RCC 7860 (cell line): Measurements from ENCODE around the gene ENTHD1.
"Not testable (repeated sequence)": the region's sequence is repeated elsewhere in the genome, so short reads cannot be mapped to it uniquely, and the experiment has no call there.

ENCODE experiments used
- DNase-seq: peaks from one replicate; pipeline ENCODE4 v3.0.0-alpha.2; 2015; ENCODE audit warnings: low spot score
- FAIRE-seq: peaks from 2 replicates; lab custom pipeline; 2012; peaks lifted over from hg19 to GRCh38; lab: Jason Lieb, UNC

The ENTHD1 gene

DNA sequence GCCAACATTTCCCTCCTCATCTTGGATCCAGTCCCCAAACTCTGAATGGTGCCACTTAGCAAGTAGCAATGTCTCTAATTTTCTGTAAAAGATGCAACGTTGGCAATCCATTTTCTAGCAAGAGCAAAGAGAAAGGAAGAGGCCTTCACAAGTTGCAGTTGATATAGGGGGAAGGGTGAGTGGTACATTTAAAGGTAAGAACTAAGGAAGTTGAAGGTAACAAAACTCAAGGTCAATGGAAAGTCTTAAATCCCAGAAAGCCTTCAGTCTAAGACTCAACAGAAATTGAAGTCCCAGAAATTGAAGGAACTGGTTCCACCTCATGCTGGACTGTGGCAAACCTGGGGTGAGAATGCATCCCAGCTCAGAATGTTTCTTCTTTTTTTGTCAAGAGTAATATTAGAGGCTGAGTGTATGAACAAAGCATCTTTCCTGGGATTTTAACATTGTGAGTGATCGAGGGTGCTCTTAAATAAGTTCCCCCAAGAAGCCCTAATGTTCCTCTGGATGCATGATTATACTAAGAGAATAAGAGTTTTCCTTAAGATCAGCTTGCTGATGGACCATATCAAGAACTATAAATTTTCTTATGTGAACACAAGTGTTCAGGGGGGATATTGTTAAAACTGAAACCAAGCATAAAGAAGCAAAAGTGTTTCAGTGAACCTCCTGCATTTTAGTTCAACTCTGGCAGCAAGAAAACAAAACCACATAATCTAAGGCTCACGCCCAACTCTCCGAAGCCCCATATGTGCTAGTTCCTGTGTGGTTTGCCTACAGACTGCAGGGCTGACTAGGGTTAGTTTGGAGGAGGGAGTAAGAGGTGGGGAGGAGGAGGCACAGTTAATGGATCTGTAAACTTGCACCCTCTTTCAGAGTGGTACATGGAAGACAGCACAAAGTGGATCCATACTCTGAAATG, 7.0 kb upstream of the ENTHD1 start, which contains the start of gene GRAP2:
TSS of gene GRAP2 (plus strand) at position 779 of the 922 bp plus-strand sequence. CDS start 46,023 bp downstream, outside the sequence.
- DNase-seq (no peak), FAIRE-seq (no peak)

GRCh38 chr22:39898997-39899396, 5.4 kb upstream of the ENTHD1 start:
- no peak for DNase-seq
- FAIRE-seq: no peak

- FAIRE-seq (no peak), DNase-seq (no peak)
Measured at GRCh38 chr22:39897841-39898240, 4.3 kb upstream of the ENTHD1 start.

GRCh38 chr22:39896313-39896996, 2.9 kb upstream of the ENTHD1 start:
- FAIRE-seq (no peak), DNase-seq (no peak)

- FAIRE-seq (no peak), DNase-seq (no peak)
Measured at GRCh38 chr22:39895682-39896081, 2.1 kb upstream of the ENTHD1 start.

DNA sequence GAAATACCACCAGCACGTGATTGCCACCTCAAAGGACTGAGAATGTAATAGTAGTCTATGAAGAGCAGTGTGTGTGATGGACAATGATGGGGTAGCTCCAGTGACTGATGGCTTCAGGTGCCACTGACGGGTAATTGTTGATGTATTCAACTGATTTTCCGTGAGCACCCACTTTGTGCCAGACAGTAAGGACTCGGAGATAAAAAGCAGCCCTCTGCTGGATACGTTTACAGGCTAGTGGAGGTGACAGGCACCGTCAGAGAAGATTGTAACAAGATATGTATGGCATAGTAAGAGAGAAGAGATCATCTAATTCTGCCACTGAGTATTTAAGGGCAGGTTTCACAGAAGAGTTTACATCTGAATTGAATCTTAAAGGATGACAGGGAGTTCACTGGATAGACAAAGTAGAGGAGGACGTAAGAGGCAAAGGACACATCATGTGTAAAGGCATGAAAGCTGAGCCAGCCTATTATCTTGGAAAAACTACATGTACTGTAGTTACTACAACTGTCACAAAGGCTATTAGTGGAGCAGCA, 1.1 kb upstream of the ENTHD1 start:
- FAIRE-seq (no peak), DNase-seq (no peak)

DNA sequence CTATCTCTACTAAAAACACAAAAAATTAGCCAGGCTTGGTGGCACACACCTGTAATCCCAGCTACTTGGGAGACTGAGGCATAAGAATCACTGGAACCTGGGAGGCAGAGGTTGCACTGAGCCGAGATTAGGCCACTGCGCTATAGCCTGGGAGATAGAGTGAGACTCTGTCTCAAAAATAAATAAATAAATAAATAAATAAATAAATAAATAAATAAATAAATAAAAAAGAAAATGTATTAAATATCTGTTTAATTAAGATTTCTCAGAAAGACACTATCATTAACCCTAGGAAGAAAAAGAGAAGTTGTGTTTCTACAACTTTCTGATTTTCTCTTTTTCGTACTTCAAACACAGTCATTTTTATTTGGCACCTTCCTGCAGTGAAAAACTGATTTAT, 3.6 kb downstream of the ENTHD1 start:
- FAIRE-seq, DNase-seq: not testable (repeated sequence)

DNA sequence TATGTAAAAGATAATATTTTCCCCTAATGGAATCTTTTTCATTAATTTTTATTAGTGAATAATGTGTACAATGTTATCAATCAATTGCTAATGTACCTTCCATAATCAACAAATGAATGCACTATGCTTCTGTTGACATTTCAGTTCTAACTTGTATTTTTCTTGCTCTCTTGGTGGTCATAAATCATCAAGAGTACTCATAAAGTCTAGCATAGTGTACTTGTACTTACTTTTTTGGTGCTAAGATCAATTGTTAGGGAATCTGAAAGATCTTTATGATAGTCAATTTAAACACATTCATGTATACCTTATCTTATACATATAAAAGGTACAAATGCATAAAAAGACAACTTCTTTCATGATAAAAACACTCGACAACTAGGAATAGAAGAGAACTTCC, 10.5 kb downstream of the ENTHD1 start:
- FAIRE-seq (no peak), DNase-seq (no peak)

DNA sequence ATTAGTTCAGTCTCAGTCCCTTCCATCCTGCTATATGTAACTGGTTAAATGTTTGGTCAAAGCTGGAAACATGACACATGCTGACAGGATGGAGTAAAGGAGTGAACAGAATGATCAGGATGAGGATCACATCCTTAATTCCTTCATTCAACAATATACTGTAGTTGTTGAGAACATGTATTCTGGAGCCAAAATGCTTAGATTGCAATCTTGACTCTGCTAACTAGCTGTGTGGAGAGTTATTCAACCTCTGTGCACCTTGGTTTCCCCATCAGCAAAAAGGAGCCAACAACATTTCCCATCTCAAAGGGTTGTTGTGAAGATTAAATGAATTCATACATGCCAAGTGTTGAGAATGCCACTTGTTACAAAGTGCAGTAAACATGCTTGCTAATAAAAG, 12.8 kb downstream of the ENTHD1 start:
- FAIRE-seq: no peak

GRCh38 chr22:39877079-39877845, 16.3 kb downstream of the ENTHD1 start:
- DNase-seq: no peak
- no peak for FAIRE-seq

More for the DNA sequence above, 12.8 kb downstream of the ENTHD1 start:
- no peak for DNase-seq

DNA sequence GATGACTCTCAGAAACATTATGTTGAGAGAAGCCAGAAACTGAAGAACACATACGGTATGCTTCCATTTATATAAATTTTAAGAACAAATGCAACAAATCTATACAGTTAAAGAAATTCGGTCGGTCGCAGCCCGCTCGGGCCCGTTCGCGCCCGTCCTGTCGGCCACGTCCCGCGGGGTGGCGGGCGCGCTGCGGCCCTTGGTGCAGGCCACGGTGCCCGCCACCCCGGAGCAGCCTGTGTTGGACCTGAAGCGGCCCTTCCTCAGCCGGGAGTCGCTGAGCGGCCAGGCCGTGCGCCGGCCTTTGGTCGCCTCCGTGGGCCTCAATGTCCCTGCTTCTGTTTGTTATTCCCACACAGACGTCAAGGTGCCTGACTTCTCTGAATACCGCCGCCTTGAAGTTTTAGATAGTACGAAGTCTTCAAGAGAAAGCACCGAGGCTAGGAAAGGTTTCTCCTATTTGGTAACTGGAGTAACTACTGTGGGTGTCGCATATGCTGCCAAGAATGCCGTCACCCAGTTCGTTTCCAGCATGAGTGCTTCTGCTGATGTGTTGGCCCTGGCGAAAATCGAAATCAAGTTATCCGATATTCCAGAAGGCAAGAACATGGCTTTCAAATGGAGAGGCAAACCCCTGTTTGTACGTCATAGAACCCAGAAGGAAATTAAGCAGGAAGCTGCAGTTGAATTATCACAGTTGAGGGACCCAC, 18.2 kb downstream of the ENTHD1 start:
- not testable (repeated sequence) for DNase-seq, FAIRE-seq

- FAIRE-seq (no peak), DNase-seq (no peak)
Measured at GRCh38 chr22:39873965-39874364, 19.6 kb downstream of the ENTHD1 start.

DNA sequence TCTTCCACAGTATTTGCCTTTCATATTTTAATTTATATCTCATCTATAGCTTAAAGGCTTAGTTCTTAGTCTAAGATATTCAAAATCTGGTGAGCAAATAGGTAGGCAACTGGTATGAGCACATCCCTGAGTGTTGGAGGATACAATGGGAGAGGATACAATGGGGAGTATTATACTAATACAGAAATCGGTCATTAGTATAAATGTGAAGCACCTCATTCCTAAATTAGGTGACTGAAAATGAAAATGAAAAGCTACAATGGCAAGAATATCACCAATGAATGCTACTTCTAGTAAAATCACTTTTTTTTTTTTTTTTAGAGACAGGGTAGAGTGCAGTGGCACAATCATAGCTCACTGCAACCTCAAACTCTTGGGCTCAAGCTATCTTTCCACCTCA, 21.0 kb downstream of the ENTHD1 start:
- DNase-seq: no peak
- FAIRE-seq: no peak

- DNase-seq: no peak
- FAIRE-seq: no peak
Measured at GRCh38 chr22:39871008-39871798, 22.4 kb downstream of the ENTHD1 start.

DNA sequence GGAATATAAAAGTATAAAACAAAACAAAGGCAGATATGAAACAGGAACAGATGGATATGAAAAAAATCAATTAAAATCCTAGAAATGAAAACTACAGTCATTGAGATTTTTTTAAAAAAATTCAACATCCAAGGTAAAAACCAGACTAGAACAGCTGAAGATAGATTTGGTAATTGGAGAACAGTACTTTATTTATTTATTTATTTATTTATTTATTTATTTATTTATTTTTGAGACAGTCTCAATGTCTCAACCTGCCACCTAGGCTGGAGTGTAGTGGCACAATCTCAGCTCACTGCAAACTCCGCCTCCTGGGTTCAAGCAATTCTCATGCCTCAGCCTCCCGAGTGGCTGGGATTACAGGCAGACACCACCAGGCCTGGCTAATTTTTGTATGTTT, 23.8 kb downstream of the ENTHD1 start:
- not testable (repeated sequence) for FAIRE-seq

GRCh38 chr22:39868741-39869140, 24.8 kb downstream of the ENTHD1 start:
- no peak for FAIRE-seq
- no peak for DNase-seq

More for the DNA sequence above, 23.8 kb downstream of the ENTHD1 start:
- DNase-seq: not testable (repeated sequence)

- FAIRE-seq (no peak), DNase-seq (no peak)
Measured at GRCh38 chr22:39859903-39860588, 33.5 kb downstream of the ENTHD1 start.

GRCh38 chr22:39856588-39856987, 37.0 kb downstream of the ENTHD1 start:
- DNase-seq (no peak), FAIRE-seq (no peak)

- no peak for DNase-seq
- no peak for FAIRE-seq
Measured at GRCh38 chr22:39852799-39853198, 40.8 kb downstream of the ENTHD1 start.
